ENCODE results near the gene HID1. TPM values are rescaled to one million over a fixed set of nuclear protein-coding genes. Genes with fewer than 3 reads are reported as not detected.

Gene HID1
- total and polyA plus RNA-seq, 2 donors from 2014 or later = 13.6 to 32.6 TPM

- Histone ChIP-seq H3K36me3 (ENCODE audit: control insufficient read depth in 2 of 3, insufficient read depth in 3 of 3, low read length in 3 of 3) (no peaks in the 10 kb centered on the region), H3K9ac (ENCODE audit: low read length in 3 of 3) (no peak overlapping the region), H3K9me3 (ENCODE audit: control insufficient read depth in 2 of 3, insufficient read depth in 1 of 3, low read length in 3 of 3) (no peaks in the 10 kb centered on the region), H3K27ac (ENCODE audit: low read depth in 2 of 2, low read length in 2 of 2) (no peak overlapping the region), H3K4me1 (ENCODE audit: control insufficient read depth in 2 of 3, insufficient read depth in 2 of 3, low read depth in 1 of 3, low read length in 3 of 3) (no peaks in the 10 kb centered on the region), H3K4me3 (ENCODE audit: low read length in 3 of 3) (no peak overlapping the region), H3K27me3 (ENCODE audit: control insufficient read depth, insufficient read depth, low read length) (peaks cover under 1% of the 10 kb centered on the region)
- no peak for FAIRE-seq
- intact Hi-C loops (cut with DNase I) = no loop called here
- no peak for DNase-seq
- no peak for TF ChIP-seq CTCF (IDR thresholded peaks at IDR 0.05; ENCODE audit: borderline replicate concordance, extremely low read depth, insufficient read depth)
These were observed 71.0 kb downstream of the HID1 start for GRCh38 chr17:74901353-74902135.

Other genes starting within 250 kb of the HID1 start
- 5.6 TPM for gene RAB37, start 235.5 kb downstream of the HID1 start, total RNA-seq
- 1.7 TPM for gene RAB37, start 235.5 kb downstream of the HID1 start, polyA plus RNA-seq (ENCODE audit: insufficient read depth, low read depth, low replicate concordance)
- gene NHERF1, start 224.1 kb downstream of the HID1 start, total RNA-seq = 71.3 TPM
- gene NHERF1, start 224.1 kb downstream of the HID1 start, polyA plus RNA-seq (ENCODE audit: insufficient read depth, low read depth, low replicate concordance) = 448 TPM
- gene NAT9, start 196.4 kb downstream of the HID1 start, total RNA-seq = 41.5 TPM
- gene NAT9, start 196.4 kb downstream of the HID1 start, polyA plus RNA-seq (ENCODE audit: insufficient read depth, low read depth, low replicate concordance) = 33.5 TPM
- 0.31 TPM for gene GRIN2C, start 112.9 kb downstream of the HID1 start, total RNA-seq
- gene GRIN2C, start 112.9 kb downstream of the HID1 start, polyA plus RNA-seq (ENCODE audit: insufficient read depth, low read depth, low replicate concordance) = 0.15 TPM
- 9.0 TPM for gene FDXR, start 99.8 kb downstream of the HID1 start, total RNA-seq
- gene FDXR, start 99.8 kb downstream of the HID1 start, polyA plus RNA-seq (ENCODE audit: insufficient read depth, low read depth, low replicate concordance) = 15.2 TPM
- gene FADS6, start 79.1 kb downstream of the HID1 start, total RNA-seq = not detected
- gene FADS6, start 79.1 kb downstream of the HID1 start, polyA plus RNA-seq (ENCODE audit: insufficient read depth, low read depth, low replicate concordance) = not detected
- 0.22 TPM for gene USH1G, start 49.5 kb downstream of the HID1 start, total RNA-seq
- gene USH1G, start 49.5 kb downstream of the HID1 start, polyA plus RNA-seq (ENCODE audit: insufficient read depth, low read depth, low replicate concordance) = 0.17 TPM
- not detected for gene OTOP2, start 48.5 kb downstream of the HID1 start, total RNA-seq
- not detected for gene OTOP2, start 48.5 kb downstream of the HID1 start, polyA plus RNA-seq (ENCODE audit: insufficient read depth, low read depth, low replicate concordance)
- gene OTOP3, start 36.9 kb downstream of the HID1 start, total RNA-seq = not detected
- gene OTOP3, start 36.9 kb downstream of the HID1 start, polyA plus RNA-seq (ENCODE audit: insufficient read depth, low read depth, low replicate concordance) = not detected
- 29.3 TPM for gene CDR2L, start 14.9 kb upstream of the HID1 start, total RNA-seq
- 12.5 TPM for gene CDR2L, start 14.9 kb upstream of the HID1 start, polyA plus RNA-seq (ENCODE audit: insufficient read depth, low read depth, low replicate concordance)
- 23.1 TPM for gene MRPL58, start 39.9 kb upstream of the HID1 start, total RNA-seq
- gene MRPL58, start 39.9 kb upstream of the HID1 start, polyA plus RNA-seq (ENCODE audit: insufficient read depth, low read depth, low replicate concordance) = 84.5 TPM
- 261 TPM for gene ATP5PD, start 74.2 kb upstream of the HID1 start, total RNA-seq
- gene ATP5PD, start 74.2 kb upstream of the HID1 start, polyA plus RNA-seq (ENCODE audit: insufficient read depth, low read depth, low replicate concordance) = 916 TPM
- 30.2 TPM for gene KCTD2, start 74.5 kb upstream of the HID1 start, total RNA-seq
- gene KCTD2, start 74.5 kb upstream of the HID1 start, polyA plus RNA-seq (ENCODE audit: insufficient read depth, low read depth, low replicate concordance) = 26.0 TPM
- gene SLC16A5, start 115.2 kb upstream of the HID1 start, total RNA-seq = 184 TPM
- 28.4 TPM for gene SLC16A5, start 115.2 kb upstream of the HID1 start, polyA plus RNA-seq (ENCODE audit: insufficient read depth, low read depth, low replicate concordance)
- 31.8 TPM for gene ARMC7, start 137.2 kb upstream of the HID1 start, total RNA-seq
- 35.1 TPM for gene ARMC7, start 137.2 kb upstream of the HID1 start, polyA plus RNA-seq (ENCODE audit: insufficient read depth, low read depth, low replicate concordance)
- 59.4 TPM for gene NT5C, start 159.0 kb upstream of the HID1 start, total RNA-seq
- 74.9 TPM for gene NT5C, start 159.0 kb upstream of the HID1 start, polyA plus RNA-seq (ENCODE audit: insufficient read depth, low read depth, low replicate concordance)
- gene JPT1, start 181.8 kb upstream of the HID1 start, total RNA-seq = 76.4 TPM
- gene JPT1, start 181.8 kb upstream of the HID1 start, polyA plus RNA-seq (ENCODE audit: insufficient read depth, low read depth, low replicate concordance) = 122 TPM
- 315 TPM for gene SUMO2, start 210.2 kb upstream of the HID1 start, total RNA-seq
- gene SUMO2, start 210.2 kb upstream of the HID1 start, polyA plus RNA-seq (ENCODE audit: insufficient read depth, low read depth, low replicate concordance) = 279 TPM
- gene NUP85, start 232.9 kb upstream of the HID1 start, total RNA-seq = 67.1 TPM
- gene NUP85, start 232.9 kb upstream of the HID1 start, polyA plus RNA-seq (ENCODE audit: insufficient read depth, low read depth, low replicate concordance) = 23.9 TPM

Data from kidney (tissue), 14 donors.